Activated CD8-positive, alpha-beta T cell treated with anti-CD3 and anti-CD28 coated beads for 36 hours (primary cell): ENCODE measurements around the gene PACRG. TPM values are rescaled to one million over a fixed set of nuclear protein-coding genes. Genes with fewer than 3 reads are reported as not detected.

Experiments
- ATAC-seq: fragments of 200-7000 bp; cut with Tn5 transposase; one replicate; pipeline ENCODE4 v1.10.0; 2021; ENCODE audit warnings: mild to moderate bottlenecking, moderate library complexity
- CTCF ChIA-PET: fragments of 350-600 bp; sonication (Branson Sonifier 250); formaldehyde crosslinking; loops from one replicate; lab custom pipeline; 2021; ENCODE audit warnings: antibody characterized with exemption; lab: Charles Lee
- POLR2A ChIA-PET: fragments of 350-600 bp; sonication (Branson Sonifier 250); formaldehyde crosslinking; loops from one replicate; lab custom pipeline; 2021; ENCODE audit warnings: antibody characterized with exemption; lab: Charles Lee
- DNase-seq: peaks from one replicate; pipeline ENCODE4 v3.0.0-alpha.2; 2020
- H3K27ac Mint-ChIP-seq: one replicate; pipeline ENCODE4 v1.8.0; 2021; ENCODE audit warnings: mild to moderate bottlenecking, mixed read lengths
- H3K27me3 Mint-ChIP-seq: one replicate; pipeline ENCODE4 v1.8.0; 2021; ENCODE audit warnings: mixed read lengths
- H3K36me3 Mint-ChIP-seq: one replicate; pipeline ENCODE4 v1.8.0; 2021; ENCODE audit warnings: low read depth, mixed read lengths
- H3K4me1 Mint-ChIP-seq: one replicate; pipeline ENCODE4 v1.8.0; 2021; ENCODE audit warnings: low read depth, mixed read lengths
- H3K4me3 Mint-ChIP-seq: one replicate; pipeline ENCODE4 v1.8.0; 2021; ENCODE audit warnings: mild to moderate bottlenecking, moderate library complexity, mixed read lengths
- H3K9me3 Mint-ChIP-seq: one replicate; pipeline ENCODE4 v1.8.0; 2021; ENCODE audit warnings: mixed read lengths
- CTCF ChIP-seq: fragments of 200-600 bp; IDR thresholded peaks from one replicate; pipeline ENCODE4 v1.8.0; 2022; ENCODE audit warnings: antibody characterized with exemption, mild to moderate bottlenecking
- intact Hi-C: fragments of 100-400 bp; cut with micrococcal nuclease; formaldehyde crosslinking; loops from one replicate; pipeline ENCODE4 v1.10.0; 2022
- total RNA-seq, 2 experiments: library from RNA; stranded (reverse); gene quantifications; one replicate each; pipeline ENCODE4 v1.2.3, GENCODE V29; 2021

Gene PACRG
- total RNA-seq, 2 experiments from 2014 or later = not detected

GRCh38 chr6:162681447-162681846 is 46.3 kb upstream of the PACRG start:
- intact Hi-C loops = no loop called here
- no peaks in the 10 kb centered on the region for H3K27me3 Mint-ChIP-seq
- H3K27ac Mint-ChIP-seq = no peak overlapping the region
- H3K4me1 Mint-ChIP-seq = no peaks in the 10 kb centered on the region
- CTCF ChIA-PET = no interaction called here
- ATAC-seq (no peak), DNase-seq (no peak)
- peaks cover 5% of the 10 kb centered on the region for H3K9me3 Mint-ChIP-seq
- POLR2A ChIA-PET = no interaction called here
- no peak overlapping the region for H3K4me3 Mint-ChIP-seq
- H3K36me3 Mint-ChIP-seq = no peaks in the 10 kb centered on the region
- no peak for TF ChIP-seq CTCF

- Mint-ChIP-seq H3K27ac (no peak overlapping the region), H3K4me1 (no peaks in the 10 kb centered on the region), H3K36me3 (no peaks in the 10 kb centered on the region), H3K9me3 (peaks cover 5% of the 10 kb centered on the region), H3K27me3 (no peaks in the 10 kb centered on the region), H3K4me3 (no peak overlapping the region)
- no peak for TF ChIP-seq CTCF
- intact Hi-C loops = no loop called here
- ChIA-PET POLR2A (no interaction called here), CTCF (no interaction called here)
- ATAC-seq (no peak), DNase-seq (no peak)
These were observed 44.6 kb upstream of the PACRG start for GRCh38 chr6:162683135-162683534.

GRCh38 chr6:162684052-162684451 is 43.7 kb upstream of the PACRG start:
- no peaks in the 10 kb centered on the region for H3K27me3 Mint-ChIP-seq
- no peak overlapping the region for H3K4me3 Mint-ChIP-seq
- H3K9me3 Mint-ChIP-seq = peaks cover 5% of the 10 kb centered on the region
- CTCF ChIA-PET = no interaction called here
- DNase-seq = no peak
- POLR2A ChIA-PET = no interaction called here
- no peaks in the 10 kb centered on the region for H3K4me1 Mint-ChIP-seq
- H3K27ac Mint-ChIP-seq = no peak overlapping the region
- TF ChIP-seq CTCF = no peak
- no peaks in the 10 kb centered on the region for H3K36me3 Mint-ChIP-seq
- ATAC-seq = no peak
- intact Hi-C loops = no loop called here

- POLR2A ChIA-PET = no interaction called here
- intact Hi-C loops = no loop called here
- ATAC-seq (no peak), DNase-seq (no peak)
- H3K9me3 Mint-ChIP-seq = peaks cover 5% of the 10 kb centered on the region
- TF ChIP-seq CTCF = no peak
- H3K27me3 Mint-ChIP-seq = no peaks in the 10 kb centered on the region
- H3K36me3 Mint-ChIP-seq = no peaks in the 10 kb centered on the region
- H3K27ac Mint-ChIP-seq = no peak overlapping the region
- H3K4me1 Mint-ChIP-seq = no peaks in the 10 kb centered on the region
- CTCF ChIA-PET = no interaction called here
- H3K4me3 Mint-ChIP-seq = no peak overlapping the region
These were observed 42.8 kb upstream of the PACRG start for GRCh38 chr6:162684961-162685360.

- H3K9me3 Mint-ChIP-seq = peaks cover 5% of the 10 kb centered on the region
- no peaks in the 10 kb centered on the region for H3K4me1 Mint-ChIP-seq
- DNase-seq = no peak
These were observed 42.2 kb upstream of the PACRG start for GRCh38 chr6:162685586-162685985.

More at GRCh38 chr6:162685586-162685985, 42.2 kb upstream of the PACRG start:
- no peaks in the 10 kb centered on the region for H3K36me3 Mint-ChIP-seq
- ChIA-PET POLR2A (no interaction called here), CTCF (no interaction called here)
- no peak for ATAC-seq
- H3K4me3 Mint-ChIP-seq = no peak overlapping the region
- H3K27ac Mint-ChIP-seq = no peak overlapping the region
- TF ChIP-seq CTCF = no peak
- intact Hi-C loops = no loop called here
- no peaks in the 10 kb centered on the region for H3K27me3 Mint-ChIP-seq
